Measurements from ENCODE around the gene GLI2. TPM values are rescaled to one million over a fixed set of nuclear protein-coding genes. Genes with fewer than 3 reads are reported as not detected.

The GLI2 gene
- total RNA-seq, 2 experiments from 2014 or later, result not detected

DNA sequence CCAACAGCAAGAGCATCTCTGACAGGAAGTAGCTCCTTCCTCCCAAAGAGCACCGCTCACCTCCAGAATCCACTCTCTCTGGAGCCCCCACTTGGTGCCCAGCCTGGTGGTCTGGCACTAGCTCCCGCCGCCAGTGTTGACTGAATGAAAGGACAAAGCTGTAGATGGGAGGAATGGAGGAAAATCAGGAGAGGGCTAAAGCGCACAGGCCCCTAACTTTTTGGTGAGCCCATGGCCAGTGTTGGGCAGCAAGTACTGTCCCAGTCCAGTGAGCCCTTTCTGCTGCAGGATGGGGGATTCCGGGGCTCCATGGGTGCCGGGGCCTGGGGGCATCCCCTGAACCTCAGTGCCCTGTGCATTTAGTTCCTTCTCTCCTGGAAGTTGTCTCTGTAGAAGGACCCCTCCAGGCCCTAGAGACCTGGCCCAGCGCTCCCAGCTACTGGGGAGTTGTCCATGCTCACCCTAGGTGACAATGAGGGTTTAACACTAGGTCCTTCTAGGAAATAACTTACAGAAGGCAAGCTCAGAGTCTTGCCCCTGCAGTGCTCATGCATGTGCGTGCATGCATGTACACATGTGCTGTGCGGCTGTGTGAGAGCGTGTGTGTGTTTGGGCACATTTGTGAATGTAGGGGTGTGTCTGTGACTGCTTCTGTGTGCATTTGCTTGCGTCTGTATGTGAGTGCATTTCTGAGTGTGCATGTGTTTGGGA is 33.6 kb downstream of the GLI2 start:
- no peak for DNase-seq
- no peak overlapping the region for H3K4me3 Mint-ChIP-seq
- no peak overlapping the region for H3K27ac Mint-ChIP-seq
- H3K27me3 Mint-ChIP-seq, result no peaks in the 10 kb centered on the region
- H3K9me3 Mint-ChIP-seq (ENCODE audit: low read depth), result no peaks in the 10 kb centered on the region
- intact Hi-C loops (cut with DNase I, micrococcal nuclease), result no loop called here
- CTCF ChIA-PET, result interaction anchor here (0.6 kb wide), 1 partner anchor 161 kb away, joined by 3 read pairs; no protein-coding TSS in a partner anchor
- no peaks in the 10 kb centered on the region for H3K36me3 Mint-ChIP-seq (ENCODE audit: low read depth)
- H3K4me1 Mint-ChIP-seq, result no peaks in the 10 kb centered on the region
- POLR2A ChIA-PET, result no interaction called here
- no peak for ATAC-seq

DNA sequence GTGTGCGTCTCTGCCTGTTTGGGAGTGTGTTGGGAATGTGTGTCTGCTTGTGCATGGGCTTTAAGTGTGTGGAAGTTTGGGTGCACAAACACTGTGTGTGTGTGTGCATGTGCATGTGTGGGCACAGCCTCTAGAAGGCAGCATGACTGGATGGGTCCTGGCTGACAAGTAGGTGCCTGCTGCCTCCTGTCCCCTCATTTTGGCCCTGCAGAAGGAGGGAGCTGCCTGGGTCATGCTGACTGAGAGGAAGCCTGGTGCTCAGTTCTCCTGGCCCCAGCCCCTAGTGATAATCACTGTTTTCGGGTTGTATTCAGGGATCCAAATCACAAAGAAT is 34.1 kb downstream of the GLI2 start:
- ChIA-PET CTCF (interaction anchor here (0.6 kb wide), 1 partner anchor 160 kb away, joined by 3 read pairs; no protein-coding TSS in a partner anchor), POLR2A (no interaction called here)
- Mint-ChIP-seq H3K27me3 (no peaks in the 10 kb centered on the region), H3K27ac (no peak overlapping the region), H3K4me3 (no peak overlapping the region), H3K9me3 (ENCODE audit: low read depth) (no peaks in the 10 kb centered on the region), H3K4me1 (no peaks in the 10 kb centered on the region), H3K36me3 (ENCODE audit: low read depth) (no peaks in the 10 kb centered on the region)
- ATAC-seq, result no peak
- intact Hi-C loops (cut with DNase I, micrococcal nuclease), result no loop called here
- no peak for DNase-seq

DNA sequence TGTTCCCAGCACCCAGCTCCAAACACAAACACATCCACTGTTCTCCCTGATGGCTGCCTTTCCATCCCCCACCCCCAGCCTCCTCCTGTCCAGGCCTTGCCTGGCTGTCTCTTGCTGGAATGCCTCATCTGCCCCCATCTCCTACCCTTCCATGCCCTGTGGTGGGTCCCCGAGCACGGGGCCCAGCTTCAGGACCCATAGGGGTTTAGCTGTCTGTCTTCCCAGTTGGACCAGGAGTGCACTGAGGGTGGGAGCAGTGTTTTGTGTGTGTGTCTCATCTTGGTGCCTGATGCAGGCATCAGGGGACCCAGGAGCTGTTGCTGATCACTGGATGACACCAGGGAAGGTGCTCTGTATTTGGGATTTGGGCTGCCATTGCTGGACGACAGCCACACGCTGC is 34.5 kb downstream of the GLI2 start:
- no peak overlapping the region for H3K27ac Mint-ChIP-seq
- H3K9me3 Mint-ChIP-seq (ENCODE audit: low read depth), result no peaks in the 10 kb centered on the region
- intact Hi-C loops (cut with DNase I, micrococcal nuclease), result no loop called here
- no peaks in the 10 kb centered on the region for H3K4me1 Mint-ChIP-seq
- DNase-seq, result no peak
- no peak for ATAC-seq
- no peaks in the 10 kb centered on the region for H3K36me3 Mint-ChIP-seq (ENCODE audit: low read depth)
- H3K4me3 Mint-ChIP-seq, result no peak overlapping the region
- ChIA-PET CTCF (interaction anchor here (0.6 kb wide), 2 partner anchors 108 to 160 kb away, joined by 3 read pairs; no protein-coding TSS in a partner anchor), POLR2A (no interaction called here)
- no peaks in the 10 kb centered on the region for H3K27me3 Mint-ChIP-seq

DNA sequence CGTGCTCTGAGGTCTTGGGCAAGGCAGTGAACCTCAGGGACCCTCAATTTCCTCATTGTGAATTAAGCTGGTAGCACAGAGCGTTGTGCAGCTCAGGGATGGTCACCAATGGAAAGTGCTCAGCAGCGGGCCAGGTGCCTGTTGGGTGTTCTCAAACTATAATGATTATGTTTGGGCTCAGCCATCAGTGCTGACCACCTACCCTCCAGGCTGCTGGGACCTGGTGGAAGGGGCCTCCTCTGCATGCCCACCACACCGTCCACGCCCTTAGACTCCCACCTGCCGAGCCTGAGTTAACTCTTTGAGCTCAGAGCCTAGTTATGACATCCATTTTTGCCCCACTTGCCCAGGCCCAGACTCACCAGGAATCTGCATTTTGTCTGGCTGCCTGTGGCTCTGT is 35.0 kb downstream of the GLI2 start:
- Mint-ChIP-seq H3K9me3 (ENCODE audit: low read depth) (no peaks in the 10 kb centered on the region), H3K27me3 (no peaks in the 10 kb centered on the region), H3K27ac (no peak overlapping the region), H3K4me1 (no peaks in the 10 kb centered on the region), H3K36me3 (ENCODE audit: low read depth) (no peaks in the 10 kb centered on the region), H3K4me3 (no peak overlapping the region)
- intact Hi-C loops (cut with DNase I, micrococcal nuclease), result no loop called here
- ATAC-seq (no peak), DNase-seq (no peak)
- ChIA-PET CTCF (interaction anchor here (0.6 kb wide), 1 partner anchor 109 kb away, joined by 3 read pairs; no protein-coding TSS in a partner anchor), POLR2A (no interaction called here)

DNA sequence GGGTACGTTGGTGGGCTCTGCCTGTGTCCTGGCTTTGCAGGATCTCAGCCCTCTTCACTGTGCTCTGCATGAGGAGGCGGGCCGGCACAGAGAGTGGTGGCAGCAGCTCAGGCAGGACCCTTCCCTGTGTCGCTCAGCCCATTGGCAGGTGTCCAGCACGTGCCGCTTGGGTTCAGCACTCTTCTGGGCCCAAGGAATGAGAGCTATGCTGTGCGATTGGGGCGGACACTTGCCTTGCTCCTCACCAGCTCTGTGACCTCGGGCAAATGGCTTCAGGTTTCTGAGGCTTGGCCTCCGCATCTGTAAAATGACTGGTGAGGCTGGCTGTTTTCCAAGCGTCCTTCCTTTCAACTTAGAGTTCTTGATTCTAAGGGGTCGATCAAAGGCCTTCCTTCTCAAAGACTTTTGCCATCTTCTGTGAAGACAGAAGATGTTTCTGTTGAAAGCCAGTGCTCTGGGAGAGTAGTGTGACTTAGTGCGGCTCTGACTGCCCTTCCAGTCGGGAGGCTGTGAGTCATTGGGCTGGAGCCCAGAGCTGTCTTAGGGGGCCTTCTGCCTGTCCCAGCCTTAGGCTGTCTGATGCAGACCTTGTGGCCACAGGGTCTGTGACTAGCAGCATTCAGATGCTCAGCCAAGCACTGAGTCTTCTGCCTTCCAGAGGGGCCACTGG is 35.6 kb downstream of the GLI2 start:
- intact Hi-C loops (cut with DNase I, micrococcal nuclease), result no loop called here
- Mint-ChIP-seq H3K27ac (no peak overlapping the region), H3K4me1 (no peaks in the 10 kb centered on the region), H3K4me3 (no peak overlapping the region), H3K27me3 (no peaks in the 10 kb centered on the region), H3K36me3 (ENCODE audit: low read depth) (no peaks in the 10 kb centered on the region), H3K9me3 (ENCODE audit: low read depth) (no peaks in the 10 kb centered on the region)
- ChIA-PET POLR2A (no interaction called here), CTCF (no interaction called here)
- DNase-seq (no peak), ATAC-seq (no peak)

DNA sequence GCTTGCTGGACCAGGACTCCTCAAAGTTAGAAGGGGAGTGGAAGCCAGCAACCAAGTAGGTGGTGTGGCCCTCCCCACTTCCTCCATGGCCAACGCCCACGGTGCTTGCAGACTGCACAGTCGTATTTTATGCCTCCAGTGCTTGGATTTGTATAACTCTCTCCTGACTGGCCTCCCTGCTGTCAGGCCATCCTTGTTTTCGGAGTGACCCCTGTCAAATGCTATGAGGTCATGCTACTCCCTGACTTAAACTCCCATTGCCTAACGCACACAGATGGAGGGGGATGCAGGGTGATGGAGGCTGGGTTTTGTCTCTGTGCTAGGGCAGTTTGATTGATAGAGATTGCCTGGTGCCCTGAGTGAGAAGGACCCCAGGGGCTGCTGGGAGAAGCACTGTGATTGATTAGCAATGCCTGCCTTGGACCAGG is 36.1 kb downstream of the GLI2 start:
- Mint-ChIP-seq H3K4me1 (no peaks in the 10 kb centered on the region), H3K27me3 (no peaks in the 10 kb centered on the region), H3K36me3 (ENCODE audit: low read depth) (no peaks in the 10 kb centered on the region), H3K4me3 (no peak overlapping the region), H3K27ac (no peak overlapping the region), H3K9me3 (ENCODE audit: low read depth) (no peaks in the 10 kb centered on the region)
- intact Hi-C loops (cut with DNase I, micrococcal nuclease), result no loop called here
- ChIA-PET CTCF (no interaction called here), POLR2A (no interaction called here)
- ATAC-seq, result no peak
- DNase-seq, result no peak

DNA sequence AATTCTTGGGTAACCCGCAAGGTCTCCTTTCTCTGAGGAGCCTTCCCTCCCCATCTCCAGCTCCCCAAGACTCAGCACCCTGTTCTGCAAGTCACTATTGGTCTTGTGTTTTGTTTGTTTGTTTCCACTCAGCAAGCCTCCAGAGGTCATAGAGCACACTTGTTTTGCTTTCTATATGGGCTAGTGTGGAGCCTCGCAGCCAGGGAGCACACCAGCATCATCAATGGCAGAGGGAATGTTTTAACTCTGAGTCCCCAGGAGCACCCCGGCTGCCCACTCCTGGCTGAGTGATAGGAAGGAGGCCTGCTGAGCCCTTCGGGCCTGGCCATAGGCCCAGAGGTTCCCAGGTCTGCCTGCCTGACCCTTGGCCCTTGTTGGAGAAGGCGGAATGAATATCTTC is 36.6 kb downstream of the GLI2 start:
- no peak overlapping the region for H3K27ac Mint-ChIP-seq
- DNase-seq (no peak), ATAC-seq (no peak)
- H3K36me3 Mint-ChIP-seq (ENCODE audit: low read depth), result no peaks in the 10 kb centered on the region
- intact Hi-C loops (cut with DNase I, micrococcal nuclease), result no loop called here
- no peaks in the 10 kb centered on the region for H3K27me3 Mint-ChIP-seq
- ChIA-PET POLR2A (no interaction called here), CTCF (no interaction called here)
- no peaks in the 10 kb centered on the region for H3K9me3 Mint-ChIP-seq (ENCODE audit: low read depth)
- H3K4me1 Mint-ChIP-seq, result no peaks in the 10 kb centered on the region
- H3K4me3 Mint-ChIP-seq, result no peak overlapping the region

DNA sequence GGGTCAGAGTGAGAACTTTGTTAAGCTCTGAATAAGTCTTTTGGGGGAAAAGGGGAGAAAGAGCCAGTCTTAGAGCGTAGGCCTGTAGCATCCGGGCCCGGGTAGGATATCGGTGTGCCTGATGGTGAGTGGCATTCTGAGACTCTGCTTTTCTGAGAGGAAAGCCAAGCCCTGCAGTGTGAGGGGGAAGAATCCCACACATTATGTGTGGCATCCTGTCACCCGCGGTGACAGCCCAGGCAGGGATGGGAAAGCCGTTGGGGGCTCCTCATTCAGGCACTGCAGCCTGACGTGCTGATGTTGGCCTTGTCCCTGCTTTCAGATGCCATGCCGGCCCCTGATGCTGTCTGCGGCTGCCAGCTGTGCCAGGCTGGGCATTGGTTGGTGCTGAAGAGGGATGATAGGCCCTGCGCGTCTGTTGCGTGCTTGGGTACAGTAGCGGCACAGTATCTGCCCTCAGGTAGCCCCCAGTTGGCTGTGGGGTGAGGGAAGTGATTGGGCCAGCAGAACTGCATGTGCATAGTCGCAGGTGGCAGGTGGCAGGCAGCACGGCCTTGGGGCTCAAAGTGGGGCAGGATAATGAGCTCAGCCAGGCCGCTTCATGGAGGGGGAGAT is 37.6 kb downstream of the GLI2 start:
- CTCF ChIA-PET, result interaction anchor here (0.7 kb wide), 1 partner anchor 306 kb away, joined by 3 read pairs; no protein-coding TSS in a partner anchor
- Mint-ChIP-seq H3K4me3 (no peak overlapping the region), H3K36me3 (ENCODE audit: low read depth) (no peaks in the 10 kb centered on the region), H3K9me3 (ENCODE audit: low read depth) (no peaks in the 10 kb centered on the region), H3K4me1 (no peaks in the 10 kb centered on the region), H3K27ac (no peak overlapping the region), H3K27me3 (no peaks in the 10 kb centered on the region)
- ATAC-seq (no peak), DNase-seq (no peak)
- POLR2A ChIA-PET, result no interaction called here
- intact Hi-C loops (cut with DNase I, micrococcal nuclease), result no loop called here

DNA sequence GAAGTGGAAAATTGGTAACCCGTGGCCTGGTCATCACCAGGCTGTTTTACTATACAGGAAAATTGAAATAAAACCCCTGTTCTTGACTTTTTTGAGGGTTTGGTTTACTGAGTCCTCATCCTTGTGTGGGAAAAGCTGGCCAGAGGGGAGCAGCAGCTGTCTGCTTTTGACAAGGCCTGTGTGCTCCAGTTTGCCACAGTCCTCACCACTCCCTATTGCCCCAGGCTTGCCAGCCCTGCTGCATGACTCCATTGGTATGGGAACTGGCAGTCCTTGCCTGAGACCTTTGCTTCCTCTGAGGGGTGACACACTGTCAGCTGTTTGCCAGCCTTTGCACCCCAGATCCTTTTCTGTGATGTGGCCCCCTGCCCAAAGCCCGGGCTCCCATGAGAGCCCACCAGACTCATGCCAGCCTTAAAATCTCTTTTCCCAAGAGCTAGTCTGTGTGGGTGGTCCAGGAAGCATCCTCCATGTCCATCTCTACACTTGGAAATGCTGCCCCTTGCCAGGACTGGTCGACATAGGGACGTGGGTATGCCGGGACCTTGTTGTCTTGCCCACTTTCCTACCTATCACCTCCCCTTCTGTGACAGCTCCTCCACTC is 39.0 kb downstream of the GLI2 start:
- Mint-ChIP-seq H3K27ac (no peak overlapping the region), H3K4me1 (no peaks in the 10 kb centered on the region), H3K4me3 (no peak overlapping the region), H3K9me3 (ENCODE audit: low read depth) (no peaks in the 10 kb centered on the region), H3K36me3 (ENCODE audit: low read depth) (no peaks in the 10 kb centered on the region), H3K27me3 (no peaks in the 10 kb centered on the region)
- DNase-seq (no peak), ATAC-seq (no peak)
- ChIA-PET POLR2A (no interaction called here), CTCF (interaction anchor here (0.5 to 0.6 kb wide), 2 partner anchors 24 to 186 kb away, joined by 4 read pairs; no protein-coding TSS in a partner anchor)
- intact Hi-C loops (cut with DNase I, micrococcal nuclease), result no loop called here

DNA sequence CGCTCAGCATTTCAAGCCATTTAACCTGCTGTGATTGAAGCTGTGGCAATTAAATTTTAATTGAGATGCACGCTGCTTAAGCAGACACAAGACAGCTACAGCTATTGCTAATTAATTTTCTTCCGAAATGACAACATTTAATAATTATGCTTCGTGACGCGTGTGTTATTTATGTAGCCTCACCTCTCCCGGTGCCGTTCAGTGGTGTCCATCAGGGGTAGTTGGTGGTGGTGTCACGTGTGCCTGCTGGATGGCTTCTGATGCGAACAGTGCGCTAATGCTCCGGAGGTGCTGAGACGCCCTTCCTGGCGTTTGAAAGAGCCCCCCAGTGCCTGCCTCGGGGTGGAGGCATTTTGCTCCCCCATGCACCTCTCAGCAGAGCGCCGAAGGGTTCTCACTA is 39.5 kb downstream of the GLI2 start:
- H3K27ac Mint-ChIP-seq, result no peak overlapping the region
- no peak for ATAC-seq
- H3K4me1 Mint-ChIP-seq, result no peaks in the 10 kb centered on the region
- no peaks in the 10 kb centered on the region for H3K36me3 Mint-ChIP-seq (ENCODE audit: low read depth)
- POLR2A ChIA-PET, result no interaction called here
- DNase-seq, result no peak
- intact Hi-C loops (cut with DNase I, micrococcal nuclease), result no loop called here
- H3K27me3 Mint-ChIP-seq, result no peaks in the 10 kb centered on the region
- no peak overlapping the region for H3K4me3 Mint-ChIP-seq
- no peaks in the 10 kb centered on the region for H3K9me3 Mint-ChIP-seq (ENCODE audit: low read depth)
- CTCF ChIA-PET, result interaction anchor here (0.5 to 0.6 kb wide), 2 partner anchors 23 to 187 kb away, joined by 4 read pairs; no protein-coding TSS in a partner anchor

DNA sequence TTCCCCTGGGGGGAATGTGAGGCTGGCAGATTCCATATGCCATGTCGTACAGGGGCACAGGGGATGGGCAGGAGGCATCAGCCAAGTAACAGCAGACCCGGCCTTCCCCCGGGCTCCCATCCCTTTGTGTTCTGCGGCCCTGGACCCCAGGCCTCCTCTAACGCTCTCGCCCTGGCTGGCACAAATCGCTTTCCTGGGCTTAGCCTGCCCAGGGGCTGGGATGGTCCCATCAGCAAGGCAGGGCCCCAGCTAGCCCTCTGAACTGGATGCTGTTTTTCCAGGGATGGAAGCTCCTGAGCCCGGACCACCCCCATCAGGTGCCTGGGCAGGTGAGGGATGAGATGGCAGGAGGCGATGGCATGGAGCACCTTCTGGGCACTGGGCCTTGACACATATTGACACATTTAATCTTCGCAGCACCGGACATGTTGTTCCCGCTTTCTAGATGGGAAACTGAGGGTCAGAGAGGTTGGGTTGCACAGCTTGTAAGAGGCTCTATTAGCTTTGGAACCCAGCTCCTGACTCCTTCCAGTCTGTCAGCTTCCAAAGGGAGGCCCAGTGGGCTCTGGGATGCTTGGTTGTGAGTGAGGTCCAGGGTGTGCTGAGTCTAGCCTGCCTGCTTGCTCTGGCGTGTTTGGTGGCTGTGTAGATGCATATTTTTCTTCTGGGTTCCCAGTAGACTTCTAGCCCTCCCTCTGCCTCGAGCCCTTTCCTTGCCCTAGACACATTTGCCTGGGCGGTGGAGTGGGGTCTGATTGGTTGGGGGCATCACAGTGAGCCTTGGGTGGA is 40.3 kb downstream of the GLI2 start:
- H3K27ac Mint-ChIP-seq, result no peak overlapping the region
- DNase-seq, result no peak
- H3K36me3 Mint-ChIP-seq (ENCODE audit: low read depth), result no peaks in the 10 kb centered on the region
- no peak overlapping the region for H3K4me3 Mint-ChIP-seq
- H3K27me3 Mint-ChIP-seq, result no peaks in the 10 kb centered on the region
- no peaks in the 10 kb centered on the region for H3K9me3 Mint-ChIP-seq (ENCODE audit: low read depth)
- intact Hi-C loops (cut with DNase I, micrococcal nuclease), result no loop called here
- ATAC-seq, result no peak
- ChIA-PET POLR2A (no interaction called here), CTCF (no interaction called here)
- no peaks in the 10 kb centered on the region for H3K4me1 Mint-ChIP-seq
